Smooth muscle cell (in vitro differentiated cells): ENCODE results near the gene SIX3. TPM values are rescaled to one million over a fixed set of nuclear protein-coding genes. Genes with fewer than 3 reads are reported as not detected.
A peak's percentile ranks its signal among the peaks of the same experiment; 100 is the strongest.

Experiments used
- DNase-seq: peaks from one replicate; lab custom pipeline; 2025; ENCODE audit not compliant: unreplicated experiment; lab: John Stamatoyannopoulos, UW
- H2AFZ ChIP-seq: fragments of 200-600 bp; sonication (generic); 2 replicates; pipeline ENCODE4 v1.6.0; 2016; ENCODE audit warnings: antibody characterized with exemption, low read depth, mild to moderate bottlenecking
- H3F3A ChIP-seq: fragments of 200-600 bp; sonication (generic); 2 replicates; pipeline ENCODE4 v1.6.0; 2017; ENCODE audit warnings: antibody characterized with exemption, low read depth
- H3K27ac ChIP-seq: fragments of 200-600 bp; sonication (generic); 2 replicates; pipeline ENCODE4 v1.5.1; 2016; ENCODE audit warnings: low read depth, mild to moderate bottlenecking
- H3K27me3 ChIP-seq: fragments of 200-600 bp; sonication (generic); 2 replicates; pipeline ENCODE4 v1.6.1; 2016; ENCODE audit warnings: low read depth, mild to moderate bottlenecking
- H3K36me3 ChIP-seq: fragments of 200-600 bp; sonication (generic); 2 replicates; pipeline ENCODE4 v1.5.1; 2016; ENCODE audit warnings: low read depth
- H3K4me1 ChIP-seq: fragments of 200-600 bp; sonication (generic); 2 replicates; pipeline ENCODE4 v1.5.1; 2016; ENCODE audit warnings: low read depth
- H3K4me2 ChIP-seq: fragments of 200-600 bp; sonication (generic); 2 replicates; pipeline ENCODE4 v1.6.0; 2016; ENCODE audit warnings: mild to moderate bottlenecking
- H3K4me3 ChIP-seq: fragments of 200-600 bp; sonication (generic); 2 replicates; pipeline ENCODE4 v1.5.1; 2016; ENCODE audit warnings: mild to moderate bottlenecking
- H3K79me2 ChIP-seq: fragments of 200-600 bp; sonication (generic); 2 replicates; pipeline ENCODE4 v1.6.0; 2016; ENCODE audit warnings: low read depth, mild to moderate bottlenecking
- H3K9ac ChIP-seq: fragments of 200-600 bp; sonication (generic); 2 replicates; pipeline ENCODE4 v1.6.0; 2016; ENCODE audit warnings: low read depth
- H3K9me3 ChIP-seq: fragments of 200-600 bp; sonication (generic); replicated peaks from 2 replicates; pipeline ENCODE4 v1.5.1; 2016; ENCODE audit warnings: low read depth
- H4K20me1 ChIP-seq: fragments of 200-600 bp; sonication (generic); 2 replicates; pipeline ENCODE4 v1.6.0; 2016; ENCODE audit warnings: low read depth
- CTCF ChIP-seq: fragments of 200-600 bp; sonication (generic); IDR thresholded peaks from 2 replicates; pipeline ENCODE4 v1.5.1; 2017; ENCODE audit warnings: borderline replicate concordance, mild to moderate bottlenecking, antibody characterized with exemption; ENCODE audit not compliant: insufficient read depth, poor library complexity, severe bottlenecking
- WGBS: methylation state at CpG from one replicate; pipeline ENCODE4 v1.1.7; 2016; ENCODE audit warnings: low lambda C conversion rate; 5-methylcytosine and 5-hydroxymethylcytosine counted together
- polyA plus RNA-seq: library from polyadenylated mRNA; unstranded; fragments of >200 nt; fragmentation: Nextera tagmentation; extraction: Ambion mirVana; gene quantifications from 2 replicates; pipeline ENCODE4 v1.2.1, GENCODE V29; 2016
- total RNA-seq: library from RNA; depleted of rRNA; stranded (reverse); fragments of >200 nt; gene quantifications from 2 replicates; pipeline ENCODE4 v1.2.3, GENCODE V29; 2014

Gene SIX3
- total and polyA plus RNA-seq, 2 experiments from 2014 or later: not detected

DNA sequence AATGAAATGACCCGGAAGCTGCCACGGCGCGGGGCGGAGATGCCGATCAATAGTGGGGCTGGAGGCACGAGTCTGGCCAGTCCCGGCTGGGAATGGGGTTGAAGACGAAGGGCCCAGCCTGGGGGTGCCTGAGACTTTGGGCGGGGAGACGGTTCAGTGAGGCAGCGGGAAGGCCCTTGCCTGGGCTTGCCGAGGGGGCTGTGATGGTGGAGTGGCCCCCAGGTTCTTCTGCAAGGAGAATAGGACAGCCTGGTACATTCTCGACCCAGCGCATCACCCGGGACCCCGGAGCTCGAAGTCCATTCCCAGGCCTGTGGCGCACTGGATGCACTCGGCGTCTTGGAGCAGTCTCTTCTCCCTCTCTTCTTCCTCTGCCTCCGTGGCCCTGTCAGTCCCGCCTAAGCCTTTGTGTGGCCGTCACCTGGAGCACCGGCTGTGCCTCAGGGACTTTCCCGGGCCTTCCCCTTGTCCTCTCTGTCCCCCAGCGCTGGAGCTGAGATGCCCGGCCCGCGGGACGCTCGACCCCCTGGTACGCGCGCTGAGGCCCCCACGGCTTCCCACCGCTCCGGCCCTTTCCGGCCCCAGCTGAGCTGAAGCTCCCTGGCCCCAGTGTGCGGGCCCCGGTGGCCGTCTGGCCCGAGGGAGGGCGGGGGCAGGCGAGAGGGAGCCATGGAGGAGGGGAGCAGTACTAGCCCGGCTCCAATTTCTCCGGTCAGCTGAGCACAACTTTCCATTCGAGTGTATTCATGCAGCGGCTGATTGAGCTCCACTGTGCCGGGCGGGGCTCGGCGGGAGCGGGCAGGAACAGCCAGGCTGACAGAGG, 8.0 kb downstream of the SIX3 start:
- Histone ChIP-seq H3K4me2 (peak overlapping the region; percentile 80), H3K36me3 (no peaks in the 10 kb centered on the region), H3K27ac (no peak overlapping the region), H3K9me3 (no peaks in the 10 kb centered on the region), H3K27me3 (peaks cover 100% of the 10 kb centered on the region), H3K4me3 (no peak overlapping the region), H3K79me2 (no peaks in the 10 kb centered on the region), H3K9ac (no peak overlapping the region), H2AFZ (peak overlapping the region; percentile 49), H3F3A (no peaks in the 10 kb centered on the region), H3K4me1 (peaks cover 53% of the 10 kb centered on the region), H4K20me1 (no peaks in the 10 kb centered on the region)
- DNase-seq: no peak
- no peak for TF ChIP-seq CTCF
- WGBS: 5% methylated on average over 51 of the region's 54 CpGs

DNA sequence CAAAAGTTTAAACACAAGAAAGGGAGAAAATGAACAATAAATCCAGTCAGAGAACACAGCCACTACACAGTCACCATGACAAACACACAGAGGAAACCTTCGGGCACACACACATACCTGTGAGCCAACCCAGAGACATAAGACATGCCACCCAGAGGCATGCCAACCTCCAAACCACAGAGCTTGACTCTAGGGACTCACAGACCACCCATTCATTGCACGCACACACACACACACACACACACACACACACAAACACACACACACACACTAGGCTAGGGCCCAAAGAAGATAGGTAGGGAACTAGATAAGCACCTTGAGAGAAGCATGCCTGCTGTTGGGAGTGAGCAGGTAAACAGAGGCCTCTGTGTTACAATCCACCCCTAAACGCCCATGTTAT, 9.1 kb downstream of the SIX3 start:
- peaks cover 54% of the 10 kb centered on the region for H3K4me1 ChIP-seq
- no peaks in the 10 kb centered on the region for H3F3A ChIP-seq
- DNase-seq: no peak
- no peaks in the 10 kb centered on the region for H3K36me3 ChIP-seq
- H3K4me2 ChIP-seq: no peak overlapping the region
- H2AFZ ChIP-seq: no peak overlapping the region
- 55% methylated on average over 3 of the region's 3 CpGs for WGBS
- peaks cover 100% of the 10 kb centered on the region for H3K27me3 ChIP-seq
- no peak for TF ChIP-seq CTCF
- no peak overlapping the region for H3K4me3 ChIP-seq
- no peaks in the 10 kb centered on the region for H3K9me3 ChIP-seq
- no peak overlapping the region for H3K27ac ChIP-seq
- no peaks in the 10 kb centered on the region for H4K20me1 ChIP-seq
- no peak overlapping the region for H3K9ac ChIP-seq
- H3K79me2 ChIP-seq: no peaks in the 10 kb centered on the region

DNA sequence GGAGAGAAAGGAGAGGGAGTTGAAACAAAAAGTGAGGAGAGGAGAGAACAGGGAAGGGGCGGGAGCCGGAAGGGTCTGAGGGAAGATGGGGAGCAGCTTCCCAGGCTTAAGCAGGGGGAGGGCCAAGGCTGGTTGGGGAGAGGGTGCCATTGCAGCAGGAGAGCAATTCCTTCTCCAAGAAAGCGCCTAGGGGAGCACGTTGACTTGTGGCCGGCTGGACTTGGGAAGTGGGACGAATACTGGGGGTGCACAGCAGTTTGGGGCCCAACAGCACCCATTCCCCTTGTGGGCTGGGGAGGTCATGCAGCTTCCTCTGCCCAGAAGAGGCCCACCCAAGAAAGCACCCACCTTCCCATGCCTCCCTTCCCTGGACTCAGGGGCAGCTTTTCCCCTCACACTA, 9.6 kb downstream of the SIX3 start:
- H3K4me2 ChIP-seq: no peak overlapping the region
- peaks cover 49% of the 10 kb centered on the region for H3K4me1 ChIP-seq
- no peak overlapping the region for H3K4me3 ChIP-seq
- H3K27me3 ChIP-seq: peaks cover 100% of the 10 kb centered on the region
- H3K36me3 ChIP-seq: no peaks in the 10 kb centered on the region
- H3F3A ChIP-seq: no peaks in the 10 kb centered on the region
- no peak overlapping the region for H3K27ac ChIP-seq
- H3K79me2 ChIP-seq: no peaks in the 10 kb centered on the region
- TF ChIP-seq CTCF: no peak
- 37% methylated on average over 6 of the region's 6 CpGs for WGBS
- no peaks in the 10 kb centered on the region for H3K9me3 ChIP-seq
- H4K20me1 ChIP-seq: no peaks in the 10 kb centered on the region
- no peak for DNase-seq
- H2AFZ ChIP-seq: no peak overlapping the region
- H3K9ac ChIP-seq: no peak overlapping the region

GRCh38 chr2:44951714-44952113, 10.2 kb downstream of the SIX3 start:
- peak overlapping the region; percentile 45 for H3K4me3 ChIP-seq
- 22% methylated on average over 8 of the region's 8 CpGs for WGBS
- peaks cover 100% of the 10 kb centered on the region for H3K27me3 ChIP-seq

More at GRCh38 chr2:44951714-44952113, 10.2 kb downstream of the SIX3 start:
- H4K20me1 ChIP-seq: no peaks in the 10 kb centered on the region
- no peaks in the 10 kb centered on the region for H3K36me3 ChIP-seq
- no peaks in the 10 kb centered on the region for H3K79me2 ChIP-seq
- H3K4me1 ChIP-seq: peaks cover 47% of the 10 kb centered on the region
- H3K4me2 ChIP-seq: peak overlapping the region; percentile 87
- no peak overlapping the region for H3K27ac ChIP-seq
- no peak overlapping the region for H3K9ac ChIP-seq
- H3F3A ChIP-seq: no peaks in the 10 kb centered on the region
- no peaks in the 10 kb centered on the region for H3K9me3 ChIP-seq
- DNase-seq: no peak
- no peak for TF ChIP-seq CTCF
- H2AFZ ChIP-seq: peak overlapping the region; percentile 56
